RPMI7951 (cell line): ENCODE measurements around the gene PSENEN. TPM values are rescaled to one million over a fixed set of nuclear protein-coding genes. Genes with fewer than 3 reads are reported as not detected.
"Not testable (repeated sequence)": the region's sequence is repeated elsewhere in the genome, so short reads cannot be mapped to it uniquely, and the experiment has no call there.

ENCODE experiments used
- DNase-seq: peaks from one replicate; pipeline ENCODE4 v3.0.0-alpha.2; 2012; ENCODE audit warnings: low read depth
- total RNA-seq: library from RNA; depleted of rRNA; stranded (reverse); fragments of >200 nt; shearing (Covaris generic); gene quantifications from 2 replicates; pipeline ENCODE4 v1.2.3, GENCODE V29; 2014

Gene PSENEN
- total RNA-seq, 1 experiment from 2014 or later: 130 TPM

DNA sequence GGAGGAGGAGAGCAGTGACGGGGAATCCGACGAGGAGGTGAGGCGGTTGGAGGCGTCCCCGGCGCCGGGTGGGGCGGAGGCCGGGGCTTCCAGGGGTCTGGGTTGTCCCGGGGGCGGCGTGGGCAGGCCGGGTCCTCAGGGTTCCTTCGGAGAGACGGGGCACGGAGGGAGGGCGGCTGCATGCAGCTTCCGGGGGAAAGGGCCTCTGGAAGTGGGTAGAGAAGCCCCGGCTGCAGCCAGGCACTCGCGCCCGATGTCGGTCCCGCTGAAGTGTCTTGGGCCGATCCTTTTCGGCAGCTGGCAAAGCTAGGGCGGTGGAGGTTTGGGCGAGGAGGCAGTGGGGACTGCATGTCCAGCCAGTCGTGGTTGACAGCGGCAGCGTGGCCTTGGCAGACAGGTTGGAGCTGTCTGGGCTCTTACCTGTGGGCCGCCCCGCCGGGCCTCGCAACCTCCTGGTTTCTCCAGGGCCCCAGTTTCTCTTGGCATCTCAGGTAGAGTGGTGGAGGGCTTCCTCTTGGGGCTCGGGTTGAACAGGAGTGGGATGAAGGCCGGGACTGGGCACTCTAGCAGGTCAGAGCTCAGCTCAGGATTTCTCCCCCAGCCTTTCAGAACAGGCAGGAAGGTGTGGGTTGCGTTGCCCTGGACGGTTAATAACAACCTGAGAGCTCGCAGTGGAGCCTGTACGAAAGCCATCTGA, 27.0 kb upstream of the PSENEN start:
- no peak for DNase-seq

DNA sequence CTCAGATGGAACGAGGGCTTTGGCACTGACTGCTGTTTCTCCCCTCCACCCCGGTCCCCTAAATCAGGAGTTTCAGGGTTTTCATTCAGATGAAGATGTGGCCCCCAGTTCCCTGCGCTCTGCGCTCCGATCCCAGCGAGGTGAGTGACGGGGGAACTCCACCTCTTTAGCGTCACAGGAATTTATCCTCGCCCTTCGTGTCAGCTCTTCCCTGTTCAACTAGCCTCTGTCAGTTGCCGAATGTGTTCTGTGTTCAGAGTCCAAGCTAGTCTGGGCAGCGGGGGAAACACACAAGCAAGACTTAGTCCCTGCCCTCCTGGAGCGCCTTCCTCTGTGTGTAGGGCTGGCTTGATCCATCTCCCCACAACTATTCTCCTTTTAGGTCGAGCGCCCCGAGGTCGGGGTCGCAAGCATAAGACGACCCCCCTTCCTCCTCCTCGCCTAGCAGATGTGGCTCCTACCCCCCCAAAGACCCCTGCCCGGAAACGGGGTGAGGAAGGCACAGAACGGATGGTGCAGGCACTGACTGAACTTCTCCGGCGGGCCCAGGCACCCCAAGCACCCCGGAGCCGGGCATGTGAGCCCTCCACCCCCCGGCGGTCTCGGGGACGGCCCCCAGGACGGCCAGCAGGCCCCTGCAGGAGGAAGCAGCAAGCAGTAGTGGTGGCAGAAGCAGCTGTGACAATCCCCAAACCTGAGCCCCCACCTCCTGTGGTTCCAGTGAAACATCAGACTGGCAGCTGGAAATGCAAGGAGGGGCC, 25.9 kb upstream of the PSENEN start:
- DNase-seq: no peak

DNA sequence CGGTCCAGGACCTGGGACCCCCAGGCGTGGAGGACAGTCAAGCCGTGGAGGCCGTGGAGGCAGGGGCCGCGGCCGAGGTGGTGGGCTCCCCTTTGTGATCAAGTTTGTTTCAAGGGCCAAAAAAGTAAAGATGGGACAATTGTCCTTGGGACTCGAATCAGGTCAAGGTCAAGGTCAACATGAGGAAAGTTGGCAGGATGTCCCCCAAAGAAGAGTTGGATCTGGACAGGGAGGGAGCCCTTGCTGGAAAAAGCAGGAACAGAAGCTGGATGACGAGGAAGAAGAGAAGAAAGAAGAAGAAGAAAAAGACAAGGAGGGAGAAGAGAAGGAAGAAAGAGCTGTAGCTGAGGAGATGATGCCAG, 25.3 kb upstream of the PSENEN start:
- no peak for DNase-seq

DNA sequence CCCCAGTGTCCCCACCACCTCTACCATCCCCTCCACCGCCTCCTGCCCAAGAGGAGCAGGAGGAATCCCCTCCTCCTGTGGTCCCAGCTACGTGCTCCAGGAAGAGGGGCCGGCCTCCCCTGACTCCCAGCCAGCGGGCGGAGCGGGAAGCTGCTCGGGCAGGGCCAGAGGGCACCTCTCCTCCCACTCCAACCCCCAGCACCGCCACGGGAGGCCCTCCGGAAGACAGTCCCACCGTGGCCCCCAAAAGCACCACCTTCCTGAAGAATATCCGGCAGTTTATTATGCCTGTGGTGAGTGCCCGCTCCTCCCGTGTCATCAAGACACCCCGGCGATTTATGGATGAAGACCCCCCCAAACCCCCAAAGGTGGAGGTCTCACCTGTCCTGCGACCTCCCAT, 24.8 kb upstream of the PSENEN start:
- no peak for DNase-seq

DNA sequence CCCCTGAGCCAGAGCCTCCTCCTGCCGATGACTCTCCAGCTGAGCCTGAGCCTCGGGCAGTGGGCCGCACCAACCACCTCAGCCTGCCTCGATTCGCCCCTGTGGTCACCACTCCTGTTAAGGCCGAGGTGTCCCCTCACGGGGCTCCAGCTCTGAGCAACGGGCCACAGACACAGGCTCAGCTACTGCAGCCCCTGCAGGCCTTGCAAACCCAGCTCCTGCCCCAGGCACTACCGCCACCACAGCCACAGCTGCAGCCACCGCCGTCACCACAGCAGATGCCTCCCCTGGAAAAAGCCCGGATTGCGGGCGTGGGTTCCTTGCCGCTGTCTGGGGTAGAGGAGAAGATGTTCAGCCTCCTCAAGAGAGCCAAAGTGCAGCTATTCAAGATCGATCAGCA, 24.1 kb upstream of the PSENEN start:
- no peak for DNase-seq

DNA sequence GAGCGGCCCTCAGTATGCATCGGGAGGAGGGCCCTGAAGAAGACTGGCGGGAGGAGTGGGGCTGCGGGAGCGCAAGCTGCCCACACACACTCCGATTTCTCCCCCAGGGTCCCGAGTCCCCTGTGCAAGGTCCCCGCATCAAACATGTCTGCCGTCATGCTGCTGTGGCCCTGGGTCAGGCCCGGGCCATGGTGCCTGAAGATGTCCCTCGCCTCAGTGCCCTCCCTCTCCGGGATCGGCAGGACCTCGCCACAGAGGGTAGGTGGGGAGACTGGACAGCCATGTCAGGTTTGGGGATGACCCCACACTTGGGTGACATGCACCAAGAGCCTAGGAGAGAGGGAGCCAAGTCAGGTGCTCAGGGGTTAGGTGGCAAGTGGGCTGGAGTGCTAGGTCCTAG, 23.0 kb upstream of the PSENEN start:
- no peak for DNase-seq

DNA sequence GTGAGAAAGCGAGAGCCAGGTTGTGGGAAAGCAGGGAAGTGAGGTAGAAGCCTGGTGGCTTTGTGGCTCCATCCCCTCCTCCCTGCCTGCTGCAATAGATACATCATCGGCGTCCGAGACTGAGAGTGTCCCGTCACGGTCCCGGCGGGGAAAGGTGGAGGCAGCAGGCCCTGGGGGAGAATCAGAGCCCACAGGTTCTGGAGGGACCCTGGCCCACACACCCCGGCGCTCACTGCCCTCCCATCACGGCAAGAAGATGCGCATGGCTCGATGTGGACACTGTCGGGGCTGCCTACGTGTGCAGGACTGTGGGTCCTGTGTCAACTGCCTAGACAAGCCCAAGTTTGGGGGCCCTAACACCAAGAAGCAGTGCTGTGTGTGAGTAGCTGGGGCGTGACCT, 22.6 kb upstream of the PSENEN start:
- DNase-seq: no peak

DNA sequence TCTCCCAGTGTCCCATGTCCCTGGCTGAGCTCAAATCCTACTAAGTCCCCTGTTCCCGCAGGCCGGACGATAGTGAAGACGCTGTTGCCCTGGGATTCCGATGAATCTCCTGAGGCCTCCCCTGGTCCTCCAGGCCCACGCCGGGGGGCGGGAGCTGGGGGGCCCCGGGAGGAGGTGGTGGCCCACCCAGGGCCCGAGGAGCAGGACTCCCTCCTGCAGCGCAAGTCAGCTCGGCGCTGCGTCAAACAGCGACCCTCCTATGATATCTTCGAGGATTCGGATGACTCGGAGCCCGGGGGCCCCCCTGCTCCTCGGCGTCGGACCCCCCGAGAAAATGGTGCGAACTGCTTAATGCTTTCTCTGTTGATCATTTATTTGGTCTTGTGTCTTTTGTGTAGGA, 21.8 kb upstream of the PSENEN start:
- no peak for DNase-seq

DNA sequence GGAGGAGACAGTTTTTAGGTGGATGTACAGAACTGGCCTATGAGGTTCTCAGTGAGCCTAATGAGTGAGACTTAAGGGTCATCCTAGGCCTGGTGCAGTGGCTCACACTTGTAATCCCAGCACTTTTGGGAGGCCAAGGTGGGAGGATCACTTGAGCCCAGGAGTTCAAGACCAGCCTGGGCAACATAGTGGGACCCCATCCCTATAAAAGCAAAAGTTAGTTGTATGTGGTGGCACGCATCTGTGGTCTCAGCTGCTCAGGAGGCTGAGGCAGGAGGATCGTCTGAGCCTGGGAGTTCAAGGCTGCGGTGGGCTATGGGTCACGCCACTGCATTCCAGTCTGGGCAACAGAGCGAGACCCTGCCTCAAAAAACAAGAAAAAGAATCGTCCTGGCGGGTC, 21.3 kb upstream of the PSENEN start:
- not testable (repeated sequence) for DNase-seq

DNA sequence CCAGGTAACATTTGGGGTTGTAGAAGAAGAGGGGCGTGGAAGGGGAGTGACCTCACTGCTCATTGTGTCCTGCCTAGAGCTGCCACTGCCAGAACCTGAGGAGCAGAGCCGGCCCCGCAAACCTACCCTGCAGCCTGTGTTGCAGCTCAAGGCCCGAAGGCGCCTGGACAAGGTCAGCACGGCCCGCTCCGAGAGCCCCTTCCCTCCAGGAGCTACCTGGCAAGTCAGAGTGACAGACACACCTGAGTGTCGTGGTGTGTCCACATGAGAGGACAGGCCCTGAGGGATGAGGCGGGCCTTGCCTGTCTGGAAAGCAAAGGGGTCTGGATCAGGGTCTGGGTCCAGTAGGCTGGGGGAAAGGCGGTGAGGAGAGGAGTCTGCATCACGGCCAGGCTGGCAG, 20.9 kb upstream of the PSENEN start:
- DNase-seq: no peak

DNA sequence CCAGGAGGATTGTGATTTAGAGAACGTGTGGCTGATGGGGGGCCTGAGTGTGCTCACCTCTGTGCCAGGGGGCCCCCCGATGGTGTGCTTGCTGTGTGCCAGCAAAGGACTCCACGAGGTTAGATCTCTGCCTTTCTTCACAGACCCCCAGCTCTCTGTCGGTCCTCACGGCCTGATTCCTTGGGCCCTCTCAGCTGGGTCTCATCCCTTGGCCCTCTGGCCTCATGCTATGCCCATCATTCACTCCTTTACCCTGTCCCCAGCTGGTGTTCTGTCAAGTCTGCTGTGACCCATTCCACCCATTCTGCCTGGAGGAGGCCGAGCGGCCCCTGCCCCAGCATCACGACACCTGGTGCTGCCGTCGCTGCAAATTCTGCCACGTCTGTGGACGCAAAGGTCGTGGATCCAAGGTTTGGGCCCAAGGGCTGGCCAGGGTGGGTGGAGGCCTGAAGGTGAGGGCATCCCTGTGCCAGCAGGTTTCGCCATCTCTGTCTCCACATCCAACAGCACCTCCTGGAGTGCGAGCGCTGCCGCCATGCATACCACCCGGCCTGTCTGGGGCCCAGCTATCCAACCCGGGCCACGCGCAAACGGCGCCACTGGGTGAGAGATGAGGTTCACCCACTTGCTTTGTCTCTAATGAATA, 20.1 kb upstream of the PSENEN start:
- no peak for DNase-seq

DNA sequence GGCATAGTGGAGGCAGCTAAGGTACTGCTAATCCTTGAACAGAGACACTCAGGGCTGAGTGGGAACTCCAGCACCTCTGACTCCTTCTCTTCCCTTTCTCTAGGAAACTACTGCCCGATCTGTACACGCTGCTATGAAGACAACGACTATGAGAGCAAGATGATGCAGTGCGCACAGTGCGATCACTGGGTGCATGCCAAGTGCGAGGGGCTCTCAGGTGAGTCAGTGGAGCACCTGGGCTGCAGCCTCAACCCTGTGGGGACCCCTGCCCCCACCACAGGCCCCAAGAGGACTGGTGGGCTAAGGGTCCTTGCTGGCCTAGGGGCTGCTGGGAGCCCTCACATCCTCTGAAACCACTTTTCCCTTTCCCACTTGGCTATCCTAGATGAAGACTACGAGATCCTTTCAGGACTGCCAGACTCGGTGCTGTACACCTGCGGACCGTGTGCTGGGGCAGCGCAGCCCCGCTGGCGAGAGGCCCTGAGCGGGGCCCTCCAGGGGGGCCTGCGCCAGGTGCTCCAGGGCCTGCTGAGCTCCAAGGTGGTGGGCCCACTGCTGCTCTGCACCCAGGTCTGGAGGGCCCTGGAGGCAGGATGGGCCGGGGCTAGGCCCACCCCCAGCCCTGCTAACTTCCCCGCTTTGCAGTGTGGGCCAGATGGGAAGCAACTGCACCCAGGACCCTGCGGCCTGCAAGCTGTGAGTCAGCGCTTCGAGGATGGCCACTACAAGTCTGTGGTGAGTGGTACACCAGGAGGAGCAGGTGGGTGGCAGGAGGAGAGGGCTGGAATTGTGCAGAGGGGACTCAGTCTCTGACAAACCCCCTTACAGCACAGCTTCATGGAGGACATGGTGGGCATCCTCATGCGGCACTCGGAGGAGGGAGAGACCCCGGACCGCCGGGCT, 18.1 kb upstream of the PSENEN start:
- DNase-seq: no peak

DNA sequence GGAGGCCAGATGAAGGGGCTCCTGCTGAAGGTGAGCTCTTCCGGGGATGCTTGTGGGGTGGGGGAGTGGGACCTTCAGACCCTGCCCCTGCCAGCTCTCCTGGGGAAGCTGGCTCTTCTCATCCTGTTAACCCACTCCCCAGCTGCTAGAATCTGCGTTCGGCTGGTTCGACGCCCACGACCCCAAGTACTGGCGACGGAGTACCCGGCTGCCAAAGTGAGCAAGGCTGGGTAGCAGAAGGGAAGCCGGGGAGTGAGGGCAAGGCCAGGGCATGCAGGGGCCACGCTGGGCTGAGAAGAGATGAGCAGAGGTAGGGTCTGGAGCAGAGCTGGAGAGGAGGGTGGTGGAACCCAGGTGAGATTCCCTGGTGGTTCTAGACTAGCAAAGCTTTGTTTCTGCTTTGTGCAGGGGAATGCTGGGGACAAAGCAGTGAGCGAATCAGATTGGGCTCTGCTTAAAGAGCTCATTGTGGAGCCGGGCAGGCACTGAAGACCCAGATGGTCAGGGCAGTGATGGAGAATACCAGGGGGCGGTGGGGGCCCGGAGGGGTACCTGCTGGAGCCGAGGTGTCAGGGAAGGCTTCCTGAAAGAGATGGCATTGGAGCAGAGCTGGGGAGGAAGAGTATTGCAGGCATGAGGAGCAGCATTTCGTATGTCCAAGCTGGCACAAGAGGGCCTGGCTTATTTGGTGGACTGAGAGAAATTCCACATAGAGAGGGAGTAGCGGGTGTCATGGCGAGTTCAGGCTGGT, 17.3 kb upstream of the PSENEN start:
- no peak for DNase-seq

DNA sequence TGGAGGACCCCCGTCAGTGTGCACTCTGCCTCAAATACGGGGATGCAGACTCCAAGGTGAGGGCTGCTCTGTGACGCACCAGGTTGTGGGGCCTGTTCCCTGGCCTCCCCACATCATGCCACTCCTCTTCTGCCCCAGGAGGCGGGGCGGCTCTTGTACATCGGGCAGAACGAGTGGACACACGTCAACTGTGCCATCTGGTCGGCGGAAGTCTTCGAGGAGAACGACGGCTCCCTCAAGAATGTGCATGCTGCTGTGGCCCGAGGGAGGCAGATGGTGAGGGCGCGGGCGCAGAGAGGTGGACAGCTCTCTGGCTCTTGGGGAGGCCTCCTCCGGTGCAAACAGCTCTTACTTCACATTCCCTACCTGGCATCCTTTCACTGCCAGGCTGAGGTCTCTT, 16.4 kb upstream of the PSENEN start:
- DNase-seq: no peak

DNA sequence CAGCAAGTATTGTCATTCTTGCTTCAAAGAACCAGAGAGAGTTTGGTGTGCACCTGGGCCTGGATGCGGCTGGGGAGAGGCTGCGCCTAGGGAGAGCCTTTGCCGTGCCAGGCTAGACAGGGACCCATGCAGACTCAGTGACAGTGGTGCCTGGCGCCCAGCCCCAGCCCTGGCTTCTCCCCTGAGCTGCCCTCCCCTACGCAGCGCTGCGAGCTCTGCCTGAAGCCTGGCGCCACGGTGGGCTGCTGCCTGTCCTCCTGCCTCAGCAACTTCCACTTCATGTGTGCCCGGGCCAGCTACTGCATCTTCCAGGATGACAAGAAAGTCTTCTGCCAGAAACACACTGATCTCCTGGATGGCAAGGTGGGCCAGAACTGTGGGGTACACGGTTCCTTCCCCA, 15.7 kb upstream of the PSENEN start:
- DNase-seq: no peak

DNA sequence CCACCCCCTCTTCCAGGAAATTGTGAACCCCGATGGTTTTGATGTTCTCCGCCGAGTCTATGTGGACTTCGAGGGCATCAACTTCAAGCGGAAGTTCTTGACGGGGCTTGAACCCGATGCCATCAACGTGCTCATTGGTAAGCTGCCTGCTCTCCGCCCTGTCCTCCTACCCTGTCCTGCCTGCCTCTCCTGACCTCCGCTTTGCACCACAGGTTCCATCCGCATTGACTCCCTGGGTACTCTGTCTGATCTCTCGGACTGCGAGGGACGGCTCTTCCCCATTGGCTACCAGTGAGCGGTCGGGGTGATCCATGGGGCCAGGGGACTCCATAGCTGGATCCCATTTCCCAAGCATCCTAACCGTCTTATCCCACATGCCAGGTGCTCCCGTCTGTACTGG, 15.1 kb upstream of the PSENEN start:
- DNase-seq: no peak

DNA sequence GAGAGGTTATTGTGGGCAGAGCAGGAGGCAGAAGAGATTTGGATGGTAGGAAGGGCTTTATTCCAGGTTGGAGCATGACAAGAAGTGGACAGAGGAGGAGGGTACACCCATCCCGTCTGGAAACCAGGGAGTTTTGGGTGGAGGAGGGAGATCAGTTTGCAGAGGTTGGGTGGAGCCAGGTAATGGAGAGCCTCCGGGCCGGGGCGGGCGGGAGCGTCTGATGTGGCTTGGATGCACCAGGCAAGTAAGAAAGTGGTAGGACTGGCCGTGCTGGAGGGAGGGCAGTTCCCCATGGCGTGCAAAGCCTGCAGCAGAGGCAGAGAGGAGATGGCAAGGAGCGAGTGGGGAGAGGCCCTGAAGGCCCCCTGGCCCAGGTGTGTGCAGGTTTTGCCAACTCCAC, 14.1 kb upstream of the PSENEN start:
- DNase-seq: no peak

DNA sequence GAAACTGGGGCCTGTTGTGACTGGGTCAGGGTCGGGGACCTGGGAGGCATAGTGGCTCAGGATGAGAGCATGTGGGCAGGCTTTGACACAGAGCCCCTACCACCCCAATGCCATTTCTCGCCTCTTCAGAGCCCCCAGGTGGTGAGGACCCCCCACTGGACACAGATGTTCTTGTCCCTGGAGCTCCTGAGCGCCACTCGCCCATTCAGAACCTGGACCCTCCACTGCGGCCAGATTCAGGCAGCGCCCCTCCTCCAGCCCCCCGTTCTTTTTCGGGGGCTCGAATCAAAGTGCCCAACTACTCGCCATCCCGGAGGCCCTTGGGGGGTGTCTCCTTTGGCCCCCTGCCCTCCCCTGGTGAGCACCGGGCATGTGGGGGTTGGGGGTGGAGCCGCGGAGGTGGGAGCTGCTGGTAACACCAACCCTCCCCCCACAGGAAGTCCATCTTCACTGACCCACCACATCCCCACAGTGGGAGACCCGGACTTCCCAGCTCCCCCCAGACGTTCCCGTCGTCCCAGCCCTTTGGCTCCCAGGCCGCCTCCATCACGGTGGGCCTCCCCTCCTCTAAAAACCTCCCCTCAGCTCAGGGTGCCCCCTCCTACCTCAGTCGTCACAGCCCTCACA, 13.6 kb upstream of the PSENEN start:
- no peak for DNase-seq

DNA sequence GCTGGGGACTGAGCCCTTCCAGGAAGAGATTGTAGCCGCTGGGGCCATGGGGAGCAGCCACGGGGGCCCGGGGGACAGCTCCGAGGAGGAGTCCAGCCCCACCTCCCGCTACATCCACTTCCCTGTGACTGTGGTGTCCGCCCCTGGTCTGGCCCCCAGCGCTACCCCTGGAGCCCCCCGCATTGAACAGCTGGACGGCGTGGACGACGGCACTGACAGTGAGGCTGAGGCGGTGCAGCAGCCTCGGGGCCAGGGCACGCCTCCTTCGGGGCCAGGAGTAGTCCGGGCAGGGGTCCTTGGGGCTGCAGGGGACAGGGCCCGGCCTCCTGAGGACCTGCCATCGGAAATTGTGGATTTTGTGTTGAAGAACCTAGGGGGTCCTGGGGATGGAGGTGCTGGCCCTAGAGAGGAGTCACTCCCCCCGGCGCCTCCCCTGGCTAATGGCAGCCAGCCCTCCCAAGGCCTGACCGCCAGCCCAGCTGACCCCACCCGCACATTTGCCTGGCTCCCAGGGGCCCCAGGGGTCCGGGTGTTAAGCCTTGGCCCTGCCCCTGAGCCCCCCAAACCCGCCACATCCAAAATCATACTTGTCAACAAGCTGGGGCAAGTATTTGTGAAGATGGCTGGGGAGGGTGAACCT, 12.8 kb upstream of the PSENEN start:
- no peak for DNase-seq
